B cell (primary cell): ENCODE measurements around the gene NRF1. TPM values are rescaled to one million over a fixed set of nuclear protein-coding genes. Genes with fewer than 3 reads are reported as not detected.

Experiments
- ATAC-seq: fragments of 200-7000 bp; cut with Tn5 transposase; one replicate; pipeline ENCODE4 v1.10.0; 2021; ENCODE audit warnings: low read depth, mild to moderate bottlenecking, moderate number of reproducible peaks, moderate library complexity
- CTCF ChIA-PET: fragments of 350-600 bp; sonication (Branson Sonifier 250); formaldehyde crosslinking; loops from one replicate; lab custom pipeline; 2021; ENCODE audit warnings: antibody characterized with exemption, inconsistent platforms; lab: Charles Lee
- POLR2A ChIA-PET: fragments of 350-600 bp; sonication (Branson Sonifier 250); formaldehyde crosslinking; loops from one replicate; lab custom pipeline; 2021; ENCODE audit warnings: antibody characterized with exemption; lab: Charles Lee
- DNase-seq: peaks from one replicate; pipeline ENCODE4 v3.0.0; 2013
- H2AFZ ChIP-seq: 2 replicates; pipeline ENCODE4 v1.6.1; 2012; ENCODE audit warnings: mild to moderate bottlenecking, low read depth, low read length; ENCODE audit not compliant: insufficient read depth, poor library complexity, severe bottlenecking
- H3K27ac ChIP-seq, 2 donors: 1 replicate in 1 of 2; 2 replicates in 1 of 2; pipeline ENCODE4 v1.5.1; 2012 to 2013; ENCODE audit warnings: low read length in 2 of 2, mild to moderate bottlenecking in 2 of 2, moderate library complexity in 1 of 2
- H3K27me3 ChIP-seq, 4 experiments: fragments of 200-600 bp in 1 of 4; sonication (generic) in 1 of 4; replicated peaks in 1 of 4; 1 replicate in 2 of 4; 2 replicates in 2 of 4; pipeline versions ENCODE4 v1.6.1 to v1.7.0; 2013 to 2016; ENCODE audit warnings: low read length in 3 of 4, mild to moderate bottlenecking in 2 of 4, mixed read lengths in 1 of 4, moderate library complexity in 1 of 4; ENCODE audit not compliant: insufficient read depth in 4 of 4, control insufficient read depth in 3 of 4; ENCODE audit errors: control extremely low read depth in 1 of 4
- H3K36me3 ChIP-seq, 2 experiments: replicated peaks in 1 of 2; 1 replicate in 1 of 2; 2 replicates in 1 of 2; pipeline versions ENCODE4 v1.6.1 to v1.7.1; 2013; ENCODE audit warnings: low read length in 1 of 2; ENCODE audit not compliant: insufficient read depth in 2 of 2, control insufficient read depth in 1 of 2; ENCODE audit errors: control extremely low read depth in 1 of 2, extremely low read depth in 1 of 2
- H3K4me1 ChIP-seq, 2 donors: fragments of 200-600 bp in 1 of 2; sonication (generic) in 1 of 2; 1 replicate in 1 of 2; 2 replicates in 1 of 2; pipeline versions ENCODE4 v1.5.1 to v1.6.1; 2013 to 2017; ENCODE audit warnings: low read length in 2 of 2; ENCODE audit not compliant: control insufficient read depth in 2 of 2, insufficient read depth in 2 of 2
- H3K4me2 ChIP-seq: replicated peaks from 2 replicates; pipeline ENCODE3; 2012; ENCODE audit warnings: mild to moderate bottlenecking, low read depth, low read length; ENCODE audit not compliant: poor library complexity, severe bottlenecking
- H3K4me3 ChIP-seq, 5 experiments: fragments of 200-600 bp in 1 of 5; sonication (generic) in 1 of 5; 1 replicate in 3 of 5; 2 replicates in 2 of 5; pipeline versions ENCODE4 v1.5.1 to v1.7.0; 2011 to 2016; ENCODE audit warnings: low read length in 4 of 5, mild to moderate bottlenecking in 4 of 5, low read depth in 2 of 5, control low read depth in 1 of 5, moderate library complexity in 1 of 5; ENCODE audit not compliant: insufficient read depth in 1 of 5; ENCODE audit errors: control extremely low read depth in 1 of 5, extremely low read depth in 1 of 5
- H3K79me2 ChIP-seq: fragments of 200-600 bp; sonication (generic); one replicate; pipeline ENCODE4 v1.6.0; 2016; ENCODE audit warnings: low read length; ENCODE audit not compliant: control insufficient read depth, insufficient read depth
- H3K9ac ChIP-seq: fragments of 200-600 bp; sonication (generic); 2 replicates; pipeline ENCODE4 v1.6.1; 2017; ENCODE audit warnings: mild to moderate bottlenecking, low read length, moderate library complexity
- H3K9me3 ChIP-seq, 3 donors: one replicate each; pipeline versions ENCODE4 v1.6.1 to v1.7.1; 2013; ENCODE audit warnings: low read length in 2 of 3; ENCODE audit not compliant: control insufficient read depth in 2 of 3, insufficient read depth in 1 of 3; ENCODE audit errors: control extremely low read depth in 1 of 3
- H4K20me1 ChIP-seq: 2 replicates; pipeline ENCODE4 v1.6.0; 2012; ENCODE audit warnings: mild to moderate bottlenecking, low read length; ENCODE audit not compliant: insufficient read depth, control insufficient read depth, poor library complexity, severe bottlenecking
- H3K27ac Mint-ChIP-seq: one replicate; pipeline ENCODE4 v1.8.0; 2021; ENCODE audit warnings: mixed read lengths
- H3K27me3 Mint-ChIP-seq: one replicate; pipeline ENCODE4 v1.8.0; 2021; ENCODE audit warnings: mixed read lengths
- H3K4me1 Mint-ChIP-seq: one replicate; pipeline ENCODE4 v1.8.0; 2021; ENCODE audit warnings: mixed read lengths
- H3K4me3 Mint-ChIP-seq: one replicate; pipeline ENCODE4 v1.8.0; 2021; ENCODE audit warnings: mixed read lengths
- H3K9me3 Mint-ChIP-seq: one replicate; pipeline ENCODE4 v1.8.0; 2022; ENCODE audit warnings: mixed read lengths; ENCODE audit not compliant: insufficient read depth
- CTCF ChIP-seq: fragments of 200-600 bp; IDR thresholded peaks from one replicate; pipeline ENCODE4 v1.8.0; 2022; ENCODE audit warnings: antibody characterized with exemption, mild to moderate bottlenecking
- EZH2 ChIP-seq: IDR thresholded peaks from 2 replicates; pipeline ENCODE4 v1.6.1; 2012; ENCODE audit warnings: borderline replicate concordance, low read depth, mild to moderate bottlenecking, moderate library complexity, low read length; ENCODE audit not compliant: insufficient read depth, poor library complexity, severe bottlenecking
- WGBS: methylation state at CpG from one replicate; pipeline ENCODE4 v1.1.5; 2013; ENCODE audit warnings: missing lambda C conversion rate; ENCODE audit not compliant: insufficient coverage; 5-methylcytosine and 5-hydroxymethylcytosine counted together
- intact Hi-C: fragments of 100-400 bp; cut with micrococcal nuclease; formaldehyde crosslinking; loops from one replicate; pipeline ENCODE4 v1.10.0; 2022
- polyA plus RNA-seq: library from polyadenylated mRNA; depleted of rRNA; stranded (reverse); fragments of >200 nt; gene quantifications from 2 replicates; pipeline ENCODE4 v1.2.3, GENCODE V29; 2012
- total RNA-seq, 2 donors: library from RNA; stranded (reverse); fragments of 120-200 nt in 1 of 2; gene quantifications; 1 replicate in 1 of 2; 2 replicates in 1 of 2; pipeline versions ENCODE4 v1.2.3 to v1.2.4, GENCODE V29; 2013 to 2022

Gene NRF1
- total and polyA plus RNA-seq, 2 donors (not counting 1 experiment from before 2014, with no cell fraction given): 19.6 to 53.0 TPM

DNA sequence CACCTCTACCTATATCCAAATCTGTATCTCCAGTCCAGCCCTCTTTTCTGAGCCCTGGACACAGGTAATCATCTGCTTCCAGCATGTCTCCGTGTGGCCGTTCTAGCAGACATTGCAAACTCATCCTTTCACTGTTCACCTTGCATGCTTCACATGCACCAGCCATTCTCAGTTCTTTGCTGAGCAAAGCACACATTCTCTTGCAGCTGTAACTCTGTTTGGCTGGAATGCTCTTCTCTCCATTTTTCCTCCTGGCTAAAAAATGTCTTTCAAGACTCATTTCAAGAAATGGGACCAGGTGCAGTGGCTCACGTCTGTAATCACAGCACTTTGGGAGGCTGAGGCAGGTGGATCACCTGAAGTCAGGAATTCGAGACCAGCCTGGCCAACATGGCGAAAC lies 40.3 kb upstream of the NRF1 start:
- H3K4me1 Mint-ChIP-seq: peaks cover 2% of the 10 kb centered on the region
- H3K4me2 ChIP-seq: no peak overlapping the region

GRCh38 chr7:129572205-129572604 lies 39.3 kb upstream of the NRF1 start:
- Histone ChIP-seq H3K36me3 (no peaks in the 10 kb centered on the region), H3K4me1 (no peaks in the 10 kb centered on the region), H3K4me3 (no peak overlapping the region), H4K20me1 (no peaks in the 10 kb centered on the region), H3K79me2 (no peaks in the 10 kb centered on the region), H3K4me2 (no peak overlapping the region), H3K27ac (no peak overlapping the region), H3K27me3 (peaks cover 0 to under 1% (median 0%) of the 10 kb centered on the region in 4 experiments), H3K9ac (no peak overlapping the region), H3K9me3 (peaks cover 0 to 3% (median 0%) of the 10 kb centered on the region in 3 donors), H2AFZ (no peak overlapping the region)
- intact Hi-C loops: no loop called here
- ChIA-PET POLR2A (no interaction called here), CTCF (no interaction called here)
- WGBS: no CpG with 5 or more reads among the region's 5 CpGs
- no peak for ATAC-seq
- Mint-ChIP-seq H3K4me1 (no peaks in the 10 kb centered on the region), H3K9me3 (peaks cover 9% of the 10 kb centered on the region), H3K27ac (no peak overlapping the region), H3K27me3 (peaks cover 35% of the 10 kb centered on the region), H3K4me3 (no peak overlapping the region)
- DNase-seq: no peak
- no peak for TF ChIP-seq EZH2
- no peak for TF ChIP-seq CTCF

More for the DNA sequence above, 40.3 kb upstream of the NRF1 start:
- Histone ChIP-seq H3K9me3 (no peaks in the 10 kb centered on the region), H3K9ac (no peak overlapping the region), H3K36me3 (no peaks in the 10 kb centered on the region), H3K27ac (no peak overlapping the region), H3K4me1 (peaks cover 0 to 4% of the 10 kb centered on the region in 2 donors), H3K27me3 (peaks cover 0 to 3% (median 0%) of the 10 kb centered on the region in 4 experiments), H4K20me1 (no peaks in the 10 kb centered on the region), H2AFZ (no peak overlapping the region), H3K4me3 (no peak overlapping the region), H3K79me2 (no peaks in the 10 kb centered on the region)
- DNase-seq: no peak
- WGBS: 94% methylated on average over 5 of the region's 5 CpGs
- H3K4me3 Mint-ChIP-seq: no peak overlapping the region
- H3K9me3 Mint-ChIP-seq: peaks cover 7% of the 10 kb centered on the region
- TF ChIP-seq EZH2 (no peak), CTCF (no peak)
- intact Hi-C loops: no loop called here
- ATAC-seq: no peak
- no peak overlapping the region for H3K27ac Mint-ChIP-seq
- ChIA-PET POLR2A (no interaction called here), CTCF (no interaction called here)
- peaks cover 38% of the 10 kb centered on the region for H3K27me3 Mint-ChIP-seq
